ENCODE results near the gene LAMC3.

Gene LAMC3

GRCh38 chr9:131013015-131013755 lies 4.2 kb downstream of the LAMC3 start:
- no peak for DNase-seq

GRCh38 chr9:131013771-131014676 lies 5.0 kb downstream of the LAMC3 start:
- no peak for DNase-seq

GRCh38 chr9:131015112-131015511 lies 6.1 kb downstream of the LAMC3 start:
- DNase-seq = no peak

GRCh38 chr9:131015876-131016397 lies 7.0 kb downstream of the LAMC3 start:
- DNase-seq = no peak

- DNase-seq = no peak
Observed at GRCh38 chr9:131017067-131017466, 8.1 kb downstream of the LAMC3 start.

GRCh38 chr9:131018621-131019020 lies 9.6 kb downstream of the LAMC3 start:
- no peak for DNase-seq

- DNase-seq = no peak
Observed at GRCh38 chr9:131019388-131020239, 10.6 kb downstream of the LAMC3 start.

GRCh38 chr9:131020388-131020787 lies 11.4 kb downstream of the LAMC3 start:
- no peak for DNase-seq

GRCh38 chr9:131020862-131021261 lies 11.9 kb downstream of the LAMC3 start:
- DNase-seq = no peak

- no peak for DNase-seq
Observed at GRCh38 chr9:131021785-131022184, 12.8 kb downstream of the LAMC3 start.

- DNase-seq = no peak
Observed at GRCh38 chr9:131024978-131025868, 16.2 kb downstream of the LAMC3 start.

- no peak for DNase-seq
Observed at GRCh38 chr9:131025953-131026858, 17.2 kb downstream of the LAMC3 start.

GRCh38 chr9:131027048-131027871 lies 18.3 kb downstream of the LAMC3 start:
- no peak for DNase-seq

- DNase-seq = no peak
Observed at GRCh38 chr9:131027872-131028179, 18.9 kb downstream of the LAMC3 start.

- no peak for DNase-seq
Observed at GRCh38 chr9:131028221-131028884, 19.4 kb downstream of the LAMC3 start.

GRCh38 chr9:131028931-131029573 lies 20.1 kb downstream of the LAMC3 start:
- DNase-seq = no peak

- no peak for DNase-seq
Observed at GRCh38 chr9:131029574-131029952, 20.6 kb downstream of the LAMC3 start.

- DNase-seq = no peak
Observed at GRCh38 chr9:131030239-131031004, 21.4 kb downstream of the LAMC3 start.
